G401 (cell line): ENCODE measurements around the gene POM121L2. TPM values are rescaled to one million over a fixed set of nuclear protein-coding genes. Genes with fewer than 3 reads are reported as not detected.
A peak's percentile ranks its signal among the peaks of the same experiment; 100 is the strongest.

Experiments used
- DNase-seq: peaks from one replicate; pipeline ENCODE4 v3.0.0-alpha.2; 2015; ENCODE audit warnings: low spot score
- in situ Hi-C: cut with HindIII; loops from 2 replicates; pipeline ENCODE4 v1.10.0; 2016; ENCODE audit warnings: low sequenced_read_pairs, mixed read lengths
- total RNA-seq: library from RNA; depleted of rRNA; stranded (reverse); fragments of >200 nt; shearing (Covaris generic); gene quantifications from 2 replicates; pipeline ENCODE4 v1.2.3, GENCODE V29; 2014; rRNA removed

Gene POM121L2
- not detected in 2 replicates for total RNA-seq

- in situ Hi-C loops = no loop called here
- peak; percentile 70 for DNase-seq
Measured at GRCh38 chr6:27312146-27312949, at the start of gene POM121L2. Gene POM121L2 (minus strand): TSS chr6:27312273. CDS start chr6:27312170, 103 bp downstream.

- DNase-seq = no peak
- in situ Hi-C loops = no loop called here
Measured at GRCh38 chr6:27359231-27359630, 47.2 kb upstream of the POM121L2 start.

GRCh38 chr6:27358786-27359185 lies 46.7 kb upstream of the POM121L2 start:
- no peak for DNase-seq
- in situ Hi-C loops = no loop called here

- in situ Hi-C loops = no loop called here
- no peak for DNase-seq
Measured at GRCh38 chr6:27352850-27353249, 40.8 kb upstream of the POM121L2 start.

DNA sequence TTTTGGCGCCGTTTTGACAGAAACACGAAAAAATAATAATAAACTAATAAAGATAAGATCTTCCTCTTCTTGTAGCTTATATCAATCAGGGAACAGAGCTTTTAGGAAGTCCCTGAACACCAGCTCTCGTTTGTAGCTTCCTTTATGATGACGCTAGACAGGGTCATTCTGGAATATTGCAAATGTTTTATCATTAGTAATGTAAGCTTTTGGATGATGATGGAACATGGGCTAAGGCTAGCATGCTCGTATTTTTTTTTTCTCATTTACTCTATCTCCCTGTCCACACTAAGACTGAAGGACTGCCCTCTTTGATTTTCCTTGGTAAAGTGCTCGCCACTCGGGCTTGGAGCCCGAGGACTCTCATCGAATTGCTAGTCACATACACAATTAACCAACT lies 22.1 kb upstream of the POM121L2 start:
- in situ Hi-C loops = no loop called here
- no peak for DNase-seq

GRCh38 chr6:27333642-27334040 lies 21.6 kb upstream of the POM121L2 start:
- in situ Hi-C loops = no loop called here
- no peak for DNase-seq

GRCh38 chr6:27332692-27333641 lies 20.9 kb upstream of the POM121L2 start:
- in situ Hi-C loops = no loop called here

DNA sequence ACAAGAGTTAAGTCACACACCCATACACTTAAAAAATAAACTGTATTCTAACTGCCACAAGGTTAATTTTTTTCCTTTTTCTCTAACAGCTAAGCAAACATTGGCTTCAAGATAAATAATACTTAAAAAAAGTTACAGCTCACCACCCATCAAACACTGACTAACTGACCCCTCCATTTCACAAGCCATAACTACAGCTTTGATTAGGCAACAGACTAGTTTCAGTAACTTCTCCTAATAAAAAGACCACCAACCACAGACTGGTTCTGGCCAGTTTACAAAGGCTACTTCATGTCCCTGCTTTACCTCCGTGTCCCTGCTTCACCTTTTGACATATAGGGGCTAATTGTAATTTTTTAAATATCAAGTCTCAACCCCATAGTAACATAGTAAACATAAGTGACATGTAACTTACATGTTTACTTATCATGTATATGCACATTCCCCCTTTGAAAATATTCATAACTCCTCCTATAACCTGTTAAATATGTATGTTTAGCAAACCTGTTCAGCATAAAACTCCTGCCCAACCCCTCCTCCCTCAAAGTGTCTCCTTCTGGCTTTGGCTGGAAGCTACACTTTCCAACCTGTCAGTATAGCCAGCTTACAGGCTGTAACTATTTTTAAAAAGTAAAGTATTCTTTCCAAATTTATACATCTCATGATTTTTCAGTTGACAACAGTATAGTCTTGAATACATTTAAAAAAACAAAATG lies 15.1 kb upstream of the POM121L2 start:
- in situ Hi-C loops = no loop called here
- DNase-seq = no peak

More at GRCh38 chr6:27332692-27333641, 20.9 kb upstream of the POM121L2 start:
- peak; percentile 77 for DNase-seq

- DNase-seq = no peak
- in situ Hi-C loops = no loop called here
Measured at GRCh38 chr6:27321901-27322300, 9.8 kb upstream of the POM121L2 start.

DNA sequence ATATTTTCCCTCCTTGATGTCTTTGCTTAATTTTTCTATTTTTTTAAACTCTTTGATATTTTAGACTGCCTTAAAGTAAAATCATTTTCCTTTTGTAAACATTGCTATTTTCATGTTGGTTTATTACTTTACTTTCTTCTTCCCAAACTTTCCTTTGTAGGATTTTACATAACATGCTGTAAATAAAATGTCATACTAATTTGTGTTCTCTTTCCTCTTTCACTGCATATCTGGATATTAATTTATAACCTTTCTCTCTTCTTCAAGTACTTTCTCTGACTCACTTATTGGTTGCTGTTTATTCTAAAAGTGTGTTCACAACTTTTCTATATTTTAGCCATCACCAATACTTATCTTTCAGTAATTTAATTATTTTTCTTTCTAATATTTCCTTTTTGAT lies 9.3 kb upstream of the POM121L2 start:
- DNase-seq = no peak
- in situ Hi-C loops = no loop called here

GRCh38 chr6:27318973-27319372 lies 6.9 kb upstream of the POM121L2 start:
- no peak for DNase-seq
- in situ Hi-C loops = no loop called here

DNA sequence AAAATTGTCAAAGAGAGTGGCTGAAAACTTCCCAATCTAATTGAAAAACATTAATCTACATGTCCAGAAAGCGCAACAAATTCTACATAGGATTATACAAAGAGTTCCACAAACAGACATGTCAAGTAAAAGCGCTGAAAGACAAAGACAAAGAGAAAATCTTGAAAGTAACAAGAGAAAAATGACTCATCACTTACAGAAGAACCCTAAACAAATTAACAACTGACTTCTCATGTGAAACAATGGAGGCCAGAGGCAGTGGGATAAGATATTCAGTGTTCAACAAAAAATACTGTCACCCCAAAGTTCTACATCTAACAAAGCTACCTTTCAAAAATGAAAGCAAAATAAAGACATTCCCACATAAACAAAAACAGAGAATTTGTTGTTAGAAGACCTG lies 2.0 kb upstream of the POM121L2 start:
- no peak for DNase-seq
- in situ Hi-C loops = no loop called here

- no peak for DNase-seq
- in situ Hi-C loops = no loop called here
Measured at GRCh38 chr6:27312950-27313271, 838 bp upstream of the POM121L2 start.

- DNase-seq = no peak
- in situ Hi-C loops = no loop called here
Measured at GRCh38 chr6:27311806-27312145, 297 bp downstream of the POM121L2 start.

DNA sequence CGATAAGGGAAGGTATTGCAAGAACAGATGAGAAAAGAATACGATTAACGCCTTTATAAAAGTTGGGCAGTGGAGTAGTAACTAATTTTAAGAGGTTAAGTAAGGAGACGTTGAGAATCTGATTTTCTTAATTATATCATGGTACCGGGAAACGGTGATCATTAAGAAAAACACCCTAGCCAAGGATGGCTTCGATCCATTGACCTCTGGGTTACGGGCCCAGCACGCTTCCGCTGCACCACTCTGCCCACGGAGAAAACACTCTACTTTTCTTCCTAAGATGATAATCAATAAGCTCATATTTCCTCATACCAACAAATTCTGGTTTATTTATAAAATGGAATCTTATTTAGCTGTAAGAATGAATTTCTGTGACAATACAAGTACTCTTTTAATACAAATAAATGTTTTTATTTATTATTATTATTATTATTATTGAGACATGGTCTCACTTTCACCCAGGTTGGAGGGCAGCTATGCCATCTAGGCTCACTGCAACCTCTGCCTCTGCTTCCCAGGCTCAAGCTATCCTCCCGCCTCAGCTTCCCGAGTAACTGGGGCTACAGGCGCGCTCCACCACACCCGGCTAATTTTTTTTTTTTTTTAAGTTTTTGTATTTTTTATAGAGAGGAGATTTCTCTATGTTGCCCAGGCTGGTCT lies 8.3 kb downstream of the POM121L2 start:
- no peak for DNase-seq
- in situ Hi-C loops = no loop called here

DNA sequence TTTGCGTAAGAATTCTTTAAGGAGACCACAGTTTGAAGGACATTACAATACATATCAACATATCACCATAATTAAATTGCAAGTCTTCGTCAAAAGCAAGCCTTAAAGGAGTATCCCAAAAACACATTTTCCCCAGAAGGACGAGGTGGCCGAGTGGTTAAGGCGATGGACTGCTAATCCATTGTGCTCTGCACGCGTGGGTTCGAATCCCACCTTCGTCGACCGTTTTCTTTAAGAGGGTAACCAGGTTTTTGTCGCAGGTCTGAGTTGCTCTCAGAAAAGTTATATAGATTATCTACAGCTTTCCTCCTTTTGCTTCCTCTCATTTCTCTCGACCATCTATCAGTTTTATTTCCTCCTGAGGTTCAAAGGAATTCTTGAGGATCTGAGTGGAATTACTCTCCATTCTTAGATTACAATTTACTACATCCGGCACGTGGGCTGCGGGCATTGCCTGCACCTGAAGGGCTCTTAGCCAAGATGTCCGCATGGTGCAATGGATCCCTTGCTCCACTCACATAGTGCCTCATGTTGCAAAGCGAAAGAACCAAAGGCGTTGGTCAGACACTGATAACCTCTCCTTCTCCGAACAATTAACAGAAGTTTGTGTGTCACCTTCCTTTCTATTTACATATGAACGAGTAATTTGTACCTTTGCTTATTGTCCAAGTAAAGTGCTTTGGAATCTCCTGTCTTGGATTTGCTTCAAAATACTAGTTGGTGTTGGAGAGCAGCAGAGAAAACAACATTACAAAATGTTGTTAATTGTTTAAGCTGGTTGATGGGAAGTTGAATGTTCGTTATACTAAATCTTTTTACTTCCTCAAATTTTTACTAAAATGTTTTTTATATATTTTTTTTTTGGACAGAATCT lies 14.0 kb downstream of the POM121L2 start:
- DNase-seq = peak; percentile 25
- in situ Hi-C loops = no loop called here

GRCh38 chr6:27297484-27297856 lies 14.6 kb downstream of the POM121L2 start:
- in situ Hi-C loops = no loop called here

GRCh38 chr6:27296106-27296783 lies 15.8 kb downstream of the POM121L2 start:
- in situ Hi-C loops = no loop called here
- peak; percentile 43 for DNase-seq

More at GRCh38 chr6:27297484-27297856, 14.6 kb downstream of the POM121L2 start:
- no peak for DNase-seq
